Measurements from ENCODE around the gene SNRNP48.

The SNRNP48 gene

GRCh38 chr6:7644417-7644816 lies 54.4 kb downstream of the SNRNP48 start:
- Mint-ChIP-seq H3K36me3 (ENCODE audit: insufficient read depth) (no peaks in the 10 kb centered on the region), H3K27ac (ENCODE audit: low read depth) (no peak overlapping the region), H3K4me1 (peaks cover 9% of the 10 kb centered on the region)

DNA sequence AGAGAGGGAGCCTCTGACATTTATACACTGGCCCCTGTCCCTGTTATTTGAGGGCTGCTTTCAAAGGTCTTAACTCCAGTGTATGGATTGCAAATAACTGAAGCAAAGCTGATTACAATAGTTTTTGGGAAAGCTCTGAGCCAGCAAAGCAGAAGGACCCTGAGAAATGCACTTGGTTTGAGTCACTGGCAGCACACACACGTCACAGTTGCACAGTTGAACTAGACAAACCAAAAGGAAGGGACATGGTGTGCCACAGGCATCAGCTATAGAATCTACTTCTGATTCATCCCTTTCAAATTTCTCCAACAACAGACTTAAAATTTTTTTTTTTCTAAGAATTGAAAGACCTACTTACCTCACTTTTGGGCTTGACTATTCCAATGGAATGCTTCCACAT lies 56.4 kb downstream of the SNRNP48 start:
- H3K9me3 Mint-ChIP-seq = no peaks in the 10 kb centered on the region
- H3K36me3 Mint-ChIP-seq (ENCODE audit: insufficient read depth) = no peaks in the 10 kb centered on the region
- H3K27ac Mint-ChIP-seq (ENCODE audit: low read depth) = no peak overlapping the region
- peaks cover 10% of the 10 kb centered on the region for H3K27me3 Mint-ChIP-seq
- DNase-seq (ENCODE audit: low spot score in 2 of 2) (no peak), ATAC-seq (replicated peaks; ENCODE audit: extremely low read depth, poor library complexity, severe bottlenecking) (no peak)
- H3K4me1 Mint-ChIP-seq = peaks cover 9% of the 10 kb centered on the region
- no peak overlapping the region for H3K4me3 Mint-ChIP-seq

More at GRCh38 chr6:7644417-7644816, 54.4 kb downstream of the SNRNP48 start:
- Mint-ChIP-seq H3K4me3 (no peak overlapping the region), H3K27me3 (peaks cover 10% of the 10 kb centered on the region), H3K9me3 (no peaks in the 10 kb centered on the region)
- DNase-seq (ENCODE audit: low spot score in 2 of 2) (no peak), ATAC-seq (replicated peaks; ENCODE audit: extremely low read depth, poor library complexity, severe bottlenecking) (no peak)

GRCh38 chr6:7647504-7647903 lies 57.5 kb downstream of the SNRNP48 start:
- H3K4me3 Mint-ChIP-seq = no peak overlapping the region

GRCh38 chr6:7649037-7649810 lies 59.2 kb downstream of the SNRNP48 start:
- Mint-ChIP-seq H3K27ac (ENCODE audit: low read depth) (no peak overlapping the region), H3K36me3 (ENCODE audit: insufficient read depth) (no peaks in the 10 kb centered on the region), H3K27me3 (peaks cover 11% of the 10 kb centered on the region), H3K4me3 (no peak overlapping the region), H3K4me1 (peaks cover 9% of the 10 kb centered on the region), H3K9me3 (no peaks in the 10 kb centered on the region)
- ATAC-seq (replicated peaks; ENCODE audit: extremely low read depth, poor library complexity, severe bottlenecking) (no peak), DNase-seq (ENCODE audit: low spot score in 2 of 2) (no peak)

More at GRCh38 chr6:7647504-7647903, 57.5 kb downstream of the SNRNP48 start:
- ATAC-seq (replicated peaks; ENCODE audit: extremely low read depth, poor library complexity, severe bottlenecking) = no peak
- no peaks in the 10 kb centered on the region for H3K9me3 Mint-ChIP-seq
- no peak overlapping the region for H3K27ac Mint-ChIP-seq (ENCODE audit: low read depth)
- peaks cover 5% of the 10 kb centered on the region for H3K27me3 Mint-ChIP-seq
- peaks cover 9% of the 10 kb centered on the region for H3K4me1 Mint-ChIP-seq
- no peaks in the 10 kb centered on the region for H3K36me3 Mint-ChIP-seq (ENCODE audit: insufficient read depth)
- DNase-seq (ENCODE audit: low spot score in 2 of 2) = no peak

- Mint-ChIP-seq H3K4me1 (peaks cover 9% of the 10 kb centered on the region), H3K27me3 (peaks cover 22% of the 10 kb centered on the region), H3K36me3 (ENCODE audit: insufficient read depth) (no peaks in the 10 kb centered on the region), H3K9me3 (no peaks in the 10 kb centered on the region), H3K27ac (ENCODE audit: low read depth) (no peak overlapping the region), H3K4me3 (no peak overlapping the region)
- ATAC-seq (replicated peaks; ENCODE audit: extremely low read depth, poor library complexity, severe bottlenecking) (no peak), DNase-seq (ENCODE audit: low spot score in 2 of 2) (no peak)
Observed at GRCh38 chr6:7650878-7651277, 60.9 kb downstream of the SNRNP48 start.

GRCh38 chr6:7652957-7653356 lies 63.0 kb downstream of the SNRNP48 start:
- Mint-ChIP-seq H3K27me3 (peaks cover 40% of the 10 kb centered on the region), H3K36me3 (ENCODE audit: insufficient read depth) (no peaks in the 10 kb centered on the region), H3K27ac (ENCODE audit: low read depth) (no peak overlapping the region), H3K4me3 (no peak overlapping the region), H3K9me3 (no peaks in the 10 kb centered on the region), H3K4me1 (peaks cover 2% of the 10 kb centered on the region)
- ATAC-seq (replicated peaks; ENCODE audit: extremely low read depth, poor library complexity, severe bottlenecking) (no peak), DNase-seq (ENCODE audit: low spot score in 2 of 2) (no peak)

- ATAC-seq (replicated peaks; ENCODE audit: extremely low read depth, poor library complexity, severe bottlenecking) (no peak), DNase-seq (ENCODE audit: low spot score in 2 of 2) (no peak)
- no peaks in the 10 kb centered on the region for H3K4me1 Mint-ChIP-seq
- peaks cover 60% of the 10 kb centered on the region for H3K27me3 Mint-ChIP-seq
- no peaks in the 10 kb centered on the region for H3K9me3 Mint-ChIP-seq
- no peak overlapping the region for H3K4me3 Mint-ChIP-seq
- no peaks in the 10 kb centered on the region for H3K36me3 Mint-ChIP-seq (ENCODE audit: insufficient read depth)
- no peak overlapping the region for H3K27ac Mint-ChIP-seq (ENCODE audit: low read depth)
Observed at GRCh38 chr6:7656355-7656754, 66.4 kb downstream of the SNRNP48 start.

DNA sequence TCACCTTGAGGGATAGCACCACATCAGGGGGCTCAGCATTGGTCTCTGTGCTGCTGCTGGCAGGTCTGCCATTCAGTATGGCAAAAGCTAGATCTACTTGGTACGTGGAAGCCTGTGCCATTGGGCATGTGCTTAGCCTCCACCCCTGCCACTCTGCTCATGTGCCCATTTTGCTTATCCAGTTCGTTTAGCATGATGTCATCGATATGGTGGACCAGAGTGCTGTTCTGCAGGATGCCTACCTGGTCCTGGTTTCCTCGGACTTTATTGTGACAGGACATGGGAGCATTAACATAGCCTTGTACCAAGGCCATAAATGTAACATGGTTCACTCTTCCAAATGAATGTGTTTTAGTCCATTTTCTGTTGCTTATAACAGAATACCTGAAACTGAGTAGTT lies 68.5 kb downstream of the SNRNP48 start:
- ATAC-seq (replicated peaks; ENCODE audit: extremely low read depth, poor library complexity, severe bottlenecking) = no peak
- Mint-ChIP-seq H3K27me3 (peaks cover 78% of the 10 kb centered on the region), H3K4me1 (no peaks in the 10 kb centered on the region), H3K4me3 (no peak overlapping the region), H3K36me3 (ENCODE audit: insufficient read depth) (no peaks in the 10 kb centered on the region), H3K27ac (ENCODE audit: low read depth) (no peak overlapping the region), H3K9me3 (no peaks in the 10 kb centered on the region)
- DNase-seq (ENCODE audit: low spot score in 2 of 2) = no peak

DNA sequence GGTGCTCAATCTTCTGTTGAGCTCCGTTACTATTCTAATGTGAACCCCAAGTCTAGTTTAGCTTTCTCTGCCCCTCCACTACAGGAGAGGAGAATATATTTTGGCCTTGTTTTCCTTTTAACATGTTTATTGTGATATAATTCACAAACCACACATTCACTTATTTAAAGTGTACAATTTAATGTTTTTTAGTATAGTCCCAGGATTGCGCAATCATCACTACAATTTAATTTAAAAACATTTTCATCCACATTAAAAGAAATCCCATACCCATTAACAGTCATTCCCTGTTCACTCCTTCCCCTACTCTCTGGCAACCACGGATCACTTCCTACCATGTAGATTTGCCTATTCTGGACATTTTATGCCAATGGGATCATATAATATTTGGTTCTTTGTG lies 71.4 kb downstream of the SNRNP48 start:
- no peak overlapping the region for H3K27ac Mint-ChIP-seq (ENCODE audit: low read depth)
- ATAC-seq (replicated peaks; ENCODE audit: extremely low read depth, poor library complexity, severe bottlenecking) = no peak
- DNase-seq (ENCODE audit: low spot score in 2 of 2) = no peak
- H3K4me3 Mint-ChIP-seq = no peak overlapping the region
- no peaks in the 10 kb centered on the region for H3K9me3 Mint-ChIP-seq
- H3K36me3 Mint-ChIP-seq (ENCODE audit: insufficient read depth) = no peaks in the 10 kb centered on the region
- peaks cover 73% of the 10 kb centered on the region for H3K27me3 Mint-ChIP-seq
- no peaks in the 10 kb centered on the region for H3K4me1 Mint-ChIP-seq

All from central memory CD8-positive, alpha-beta T cell (primary cell).